A549 treated with GW870086 at 1 μM for 4 hours (cell line): ENCODE data around the gene TMEM25. TPM values are rescaled to one million over a fixed set of nuclear protein-coding genes. Genes with fewer than 3 reads are reported as not detected.

Experiments
- total RNA-seq: library from RNA; stranded (reverse); fragments of 200-300 nt; extraction: Qiagen RNA extraction; gene quantifications from 5 replicates; pipeline ENCODE4 v1.2.3, GENCODE V29; 2022; ENCODE audit warnings: low read depth

TMEM25 gene
- total RNA-seq: 0.40 to 0.67 TPM (median 0.59 TPM) in 5 replicates

GRCh38 chr11:118530683-118531596 lies at the start of gene TMEM25:
Gene TMEM25 (plus strand): TSS chr11:118531192. CDS start chr11:118531802, 610 bp downstream.

GRCh38 chr11:118527109-118527508 lies 3.9 kb upstream of the TMEM25 start, which contains the start of gene TTC36:
Gene TTC36 (plus strand): TSS chr11:118527474. CDS start chr11:118527495, 21 bp downstream.

GRCh38 chr11:118572061-118572980 lies 41.3 kb downstream of the TMEM25 start, which contains the start of gene ARCN1:
Gene ARCN1 (plus strand): TSS chr11:118572409. CDS start chr11:118572548, 139 bp downstream.

Other genes starting within 250 kb of the TMEM25 start
- not detected in 5 replicates for gene CD3E, start 226.5 kb upstream of the TMEM25 start, total RNA-seq
- not detected in 5 replicates for gene CD3D, start 188.5 kb upstream of the TMEM25 start, total RNA-seq
- gene CD3G, start 186.8 kb upstream of the TMEM25 start, total RNA-seq: not detected in 5 replicates
- 8.0 to 11.4 TPM (median 9.9 TPM) in 5 replicates for gene UBE4A, start 171.6 kb upstream of the TMEM25 start, total RNA-seq
- 168 to 215 TPM (median 195 TPM) in 5 replicates for gene ATP5MG, start 129.6 kb upstream of the TMEM25 start, total RNA-seq
- 7.9 to 13.1 TPM (median 12.6 TPM) in 5 replicates for gene KMT2A, start 94.7 kb upstream of the TMEM25 start, total RNA-seq
- not detected in 5 replicates for gene TTC36, start 3.7 kb upstream of the TMEM25 start, total RNA-seq
- 15.8 to 17.7 TPM (median 16.4 TPM) in 5 replicates for gene IFT46, start 34.7 kb downstream of the TMEM25 start, total RNA-seq
- 84.4 to 96.1 TPM (median 94.7 TPM) in 5 replicates for gene ARCN1, start 41.2 kb downstream of the TMEM25 start, total RNA-seq
- gene PHLDB1, start 76.4 kb downstream of the TMEM25 start, total RNA-seq: 7.0 to 9.8 TPM (median 7.5 TPM) in 5 replicates
- gene TREH, start 148.5 kb downstream of the TMEM25 start, total RNA-seq: not detected in 5 replicates